Stimulated activated CD8-positive, alpha-beta memory T cell treated with anti-CD3 and anti-CD28 coated beads, Interleukin-4, amount 100 ng/mL, for 48 hours (primary cell): ENCODE data around the gene KCNH8.

Experiments
- DNase-seq: peaks from one replicate; pipeline ENCODE4 v3.0.0-alpha.2; 2020

Gene KCNH8

GRCh38 chr3:19392150-19392549 lies 243.8 kb downstream of the KCNH8 start:
- no peak for DNase-seq

GRCh38 chr3:19394946-19395345 lies 246.6 kb downstream of the KCNH8 start:
- no peak for DNase-seq

GRCh38 chr3:19396726-19397125 lies 248.4 kb downstream of the KCNH8 start:
- DNase-seq, result no peak

- no peak for DNase-seq
Measured at GRCh38 chr3:19399356-19399755, 251.0 kb downstream of the KCNH8 start.

GRCh38 chr3:19399836-19400235 lies 251.5 kb downstream of the KCNH8 start:
- DNase-seq, result no peak

GRCh38 chr3:19420159-19420558 lies 271.8 kb downstream of the KCNH8 start:
- no peak for DNase-seq

GRCh38 chr3:19425825-19426224 lies 277.5 kb downstream of the KCNH8 start:
- DNase-seq, result no peak

GRCh38 chr3:19427422-19428149 lies 279.3 kb downstream of the KCNH8 start:
- no peak for DNase-seq

- no peak for DNase-seq
Measured at GRCh38 chr3:19428729-19429128, 280.4 kb downstream of the KCNH8 start.

- no peak for DNase-seq
Measured at GRCh38 chr3:19432669-19433068, 284.4 kb downstream of the KCNH8 start.

GRCh38 chr3:19436746-19437145 lies 288.4 kb downstream of the KCNH8 start:
- no peak for DNase-seq

GRCh38 chr3:19439944-19440343 lies 291.6 kb downstream of the KCNH8 start:
- DNase-seq, result no peak

- no peak for DNase-seq
Measured at GRCh38 chr3:19446138-19446537, 297.8 kb downstream of the KCNH8 start.

- no peak for DNase-seq
Measured at GRCh38 chr3:19446687-19447086, 298.4 kb downstream of the KCNH8 start.

GRCh38 chr3:19455546-19455945 lies 307.2 kb downstream of the KCNH8 start:
- no peak for DNase-seq

GRCh38 chr3:19456738-19457137 lies 308.4 kb downstream of the KCNH8 start:
- no peak for DNase-seq

GRCh38 chr3:19457449-19457848 lies 309.1 kb downstream of the KCNH8 start:
- no peak for DNase-seq

- DNase-seq, result no peak
Measured at GRCh38 chr3:19467761-19468160, 319.5 kb downstream of the KCNH8 start.

GRCh38 chr3:19471138-19471537 lies 322.8 kb downstream of the KCNH8 start:
- no peak for DNase-seq

- no peak for DNase-seq
Measured at GRCh38 chr3:19473971-19474580, 325.8 kb downstream of the KCNH8 start.

GRCh38 chr3:19476281-19476680 lies 328.0 kb downstream of the KCNH8 start:
- DNase-seq, result no peak

GRCh38 chr3:19485267-19485666 lies 337.0 kb downstream of the KCNH8 start:
- DNase-seq, result no peak

- no peak for DNase-seq
Measured at GRCh38 chr3:19487386-19487785, 339.1 kb downstream of the KCNH8 start.

- DNase-seq, result no peak
Measured at GRCh38 chr3:19488939-19489338, 340.6 kb downstream of the KCNH8 start.

- no peak for DNase-seq
Measured at GRCh38 chr3:19489936-19490335, 341.6 kb downstream of the KCNH8 start.
